GM12891 (cell line): ENCODE data around the gene MGAT5.

Source experiments
- POLR2A ChIP-seq: IDR thresholded peaks from 2 replicates; pipeline ENCODE4 v1.6.1; 2011; ENCODE audit warnings: low read depth, low read length, control low read depth
- TAF1 ChIP-seq: IDR thresholded peaks from 2 replicates; pipeline ENCODE4 v1.6.1; 2011; ENCODE audit warnings: low read depth, low read length, control low read depth

DNA sequence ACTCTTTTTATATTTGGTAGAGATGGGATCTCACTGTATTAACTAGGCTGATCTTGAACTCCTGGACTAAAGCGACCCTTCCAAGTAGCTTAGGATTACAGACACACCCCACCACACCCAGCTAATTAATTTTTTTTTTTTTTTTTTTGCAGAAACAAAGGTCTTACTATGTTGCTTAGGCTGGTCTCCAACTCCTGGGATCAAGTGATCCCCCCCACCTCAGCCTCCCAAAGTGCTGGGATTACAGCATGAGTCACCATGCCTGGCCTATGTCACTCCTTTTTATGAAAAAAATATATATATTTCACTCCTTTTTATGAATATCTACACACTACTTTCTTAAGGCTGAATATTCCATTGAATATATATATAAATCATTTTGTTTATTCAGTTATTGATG lies 162.8 kb downstream of the MGAT5 start:
- TF ChIP-seq POLR2A (no peak), TAF1 (no peak)
